Measurements from ENCODE around the gene ARNT2.

- no peak for TF ChIP-seq EZH2phosphoT487 (IDR thresholded peaks at IDR 0.05; ENCODE audit: borderline replicate concordance, low read depth)
- TF ChIP-seq YY1 (IDR thresholded peaks at IDR 0.05; ENCODE audit: low read depth) = no peak
- TF ChIP-seq TAF1 (IDR thresholded peaks at IDR 0.05; ENCODE audit: borderline replicate concordance, low read depth, low read length) = no peak
- TF ChIP-seq CTCF (IDR thresholded peaks at IDR 0.05) = no peak
- TF ChIP-seq NFIC (IDR thresholded peaks at IDR 0.05; ENCODE audit: borderline replicate concordance) = no peak
- TF ChIP-seq GABPA (IDR thresholded peaks at IDR 0.05; ENCODE audit: low read depth) = no peak
- no peak for TF ChIP-seq RAD21 (IDR thresholded peaks at IDR 0.05; ENCODE audit: low read length)
- TF ChIP-seq CHD2 (IDR thresholded peaks at IDR 0.05; ENCODE audit: low read length, partially characterized antibody) = no peak
- TF ChIP-seq USF2 (IDR thresholded peaks at IDR 0.05; ENCODE audit: borderline replicate concordance, low read depth, low read length) = no peak
- no peak for TF ChIP-seq TCF12 (IDR thresholded peaks at IDR 0.05)
- TF ChIP-seq JUND (IDR thresholded peaks at IDR 0.05) = no peak
- TF ChIP-seq SIN3A (IDR thresholded peaks at IDR 0.05; ENCODE audit: borderline replicate concordance, low read depth, low read length) = no peak
- no peak for TF ChIP-seq MXI1 (IDR thresholded peaks at IDR 0.05; ENCODE audit: low read depth, low read length)
- TF ChIP-seq POLR2AphosphoS5 (IDR thresholded peaks at IDR 0.05; ENCODE audit: low read depth, low read length) = no peak
Measured at GRCh38 chr15:80584561-80584964, 180.4 kb downstream of the ARNT2 start.
